OCI-LY7 (cell line): ENCODE measurements around the gene NACAD. TPM values are rescaled to one million over a fixed set of nuclear protein-coding genes. Genes with fewer than 3 reads are reported as not detected.

Source experiments
- BruUV-seq: library from RNA; stranded (reverse); fragments of 400-500 nt; replicated peaks from 2 replicates; lab custom pipeline; 2021; lab: Mats Ljungman, UMichigan
- CTCF ChIA-PET: fragments of 300-600 bp; sonication (Branson Sonifier 250); formaldehyde crosslinking; loops from one replicate; lab custom pipeline; 2022; ENCODE audit warnings: antibody characterized with exemption; ENCODE audit not compliant: unreplicated experiment; lab: Charles Lee
- POLR2A ChIA-PET: fragments of 300-600 bp; sonication (Branson Sonifier 250); formaldehyde crosslinking; loops from one replicate; lab custom pipeline; 2022; ENCODE audit warnings: antibody characterized with exemption; lab: Charles Lee
- DNase-seq: peaks from one replicate; pipeline ENCODE4 v3.0.0-alpha.2; 2015; ENCODE audit warnings: low spot score
- H2AFZ ChIP-seq: fragments of 200-600 bp; sonication (generic), shearing (Covaris generic); 2 replicates; pipeline ENCODE4 v1.6.1; 2014; ENCODE audit warnings: mild to moderate bottlenecking, antibody characterized with exemption, low read length, moderate library complexity
- H3K27ac ChIP-seq: fragments of 200-600 bp; sonication (generic); 2 replicates; pipeline ENCODE4 v1.5.1; 2014; ENCODE audit warnings: mixed run types, low read depth, mild to moderate bottlenecking, moderate library complexity, low read length, inconsistent platforms; ENCODE audit not compliant: poor library complexity, severe bottlenecking
- H3K36me3 ChIP-seq: fragments of 200-600 bp; sonication (generic); 2 replicates; pipeline ENCODE4 v1.6.1; 2014; ENCODE audit warnings: mild to moderate bottlenecking, antibody characterized with exemption, low read length, moderate library complexity, mixed read lengths; ENCODE audit not compliant: insufficient read depth
- H3K4me1 ChIP-seq: fragments of 200-600 bp; sonication (generic); 2 replicates; pipeline ENCODE4 v1.5.1; 2014; ENCODE audit warnings: mild to moderate bottlenecking, low read length; ENCODE audit not compliant: insufficient read depth, poor library complexity, severe bottlenecking
- H3K4me2 ChIP-seq: fragments of 200-600 bp; sonication (generic); 2 replicates; pipeline ENCODE4 v1.6.1; 2014; ENCODE audit warnings: mild to moderate bottlenecking, low read length
- H3K4me3 ChIP-seq: fragments of 200-600 bp; sonication (generic); 2 replicates; pipeline ENCODE4 v1.5.1; 2014; ENCODE audit warnings: mild to moderate bottlenecking, low read depth, low read length; ENCODE audit not compliant: poor library complexity, severe bottlenecking
- H3K79me2 ChIP-seq: fragments of 200-600 bp; sonication (generic); 2 replicates; pipeline ENCODE4 v1.6.1; 2016; ENCODE audit warnings: low read depth, mild to moderate bottlenecking, low read length, moderate library complexity, mixed read lengths; ENCODE audit not compliant: insufficient read depth
- H3K9me2 ChIP-seq: fragments of 200-600 bp; sonication (generic); 2 replicates; pipeline ENCODE4 v1.6.1; 2016; ENCODE audit warnings: mild to moderate bottlenecking, low read length, mixed read lengths; ENCODE audit not compliant: insufficient read depth
- H3K9me3 ChIP-seq: fragments of 200-600 bp; sonication (generic); 2 replicates; pipeline ENCODE4 v1.6.1; 2014; ENCODE audit warnings: mild to moderate bottlenecking, mixed run types, low read length, mixed read lengths
- H4K20me1 ChIP-seq: fragments of 200-600 bp; sonication (generic); 2 replicates; pipeline ENCODE4 v1.6.1; 2014; ENCODE audit warnings: mild to moderate bottlenecking, antibody characterized with exemption, low read length, moderate library complexity, mixed read lengths; ENCODE audit not compliant: insufficient read depth
- EZH2phosphoT487 ChIP-seq: fragments of 200-600 bp; sonication (generic); IDR thresholded peaks from 2 replicates; pipeline ENCODE4 v1.6.1; 2018; ENCODE audit warnings: low read depth, borderline replicate concordance, mild to moderate bottlenecking, mixed run types, antibody characterized with exemption, low read length, moderate library complexity, mixed read lengths
- intact Hi-C: fragments of 100-400 bp; cut with micrococcal nuclease; formaldehyde crosslinking; loops from one replicate; pipeline ENCODE4 v1.10.0; 2022; ENCODE audit not compliant: unreplicated experiment
- total RNA-seq, 2 experiments: library from RNA; depleted of rRNA in 1 of 2; stranded (reverse); fragments of >200 nt in 1 of 2; shearing (Covaris generic) in 1 of 2; gene quantifications; 2 replicates each; pipeline ENCODE4 v1.2.3, GENCODE V29; 2014 to 2022
- TF ChIP-seq, protein P1 (sequence below): fragments of 200-600 bp; sonication (generic); conservative IDR thresholded peaks from 2 replicates; pipeline ENCODE4 v1.5.1; 2014; ENCODE audit warnings: mild to moderate bottlenecking, antibody characterized with exemption, low read length, moderate library complexity, mixed read lengths

Gene NACAD
- total RNA-seq, 2 experiments from 2014 or later: not detected

DNA sequence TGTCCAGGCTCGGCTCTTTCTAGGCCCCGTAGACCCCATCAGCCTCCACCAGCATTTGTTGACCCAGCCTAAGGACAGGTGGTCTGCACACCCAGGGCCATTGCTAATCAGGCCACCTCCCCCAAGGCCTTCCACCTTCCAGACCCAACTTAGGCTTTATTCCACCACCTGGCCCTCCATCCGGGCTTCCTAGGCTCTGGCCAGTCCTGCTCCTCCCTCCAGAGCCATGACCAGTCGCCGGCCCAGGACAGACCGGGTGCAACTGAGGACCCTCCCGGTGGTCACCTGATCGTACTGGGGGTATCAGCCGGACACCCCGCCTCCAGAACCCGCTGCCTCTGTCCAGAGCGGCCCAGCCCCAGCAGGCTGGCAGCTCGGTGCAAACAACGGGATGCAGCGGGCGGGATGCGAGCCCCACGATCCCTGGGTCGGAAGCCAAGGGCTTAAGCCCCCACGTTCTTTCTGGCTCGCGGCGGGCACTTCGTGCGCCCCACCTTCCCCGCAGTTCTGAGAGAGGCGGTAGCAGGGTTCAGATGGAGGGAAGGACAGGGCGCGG is 545 bp downstream of the NACAD start:
- no peaks in the 10 kb centered on the region for H3K36me3 ChIP-seq
- H3K4me2 ChIP-seq: no peak overlapping the region
- POLR2A ChIA-PET: interaction anchor here (0.6 kb wide), 2 partner anchors 126 to 1504 kb away, joined by 3 to 6 read pairs; no protein-coding TSS in a partner anchor
- TF ChIP-seq, protein P1, sequence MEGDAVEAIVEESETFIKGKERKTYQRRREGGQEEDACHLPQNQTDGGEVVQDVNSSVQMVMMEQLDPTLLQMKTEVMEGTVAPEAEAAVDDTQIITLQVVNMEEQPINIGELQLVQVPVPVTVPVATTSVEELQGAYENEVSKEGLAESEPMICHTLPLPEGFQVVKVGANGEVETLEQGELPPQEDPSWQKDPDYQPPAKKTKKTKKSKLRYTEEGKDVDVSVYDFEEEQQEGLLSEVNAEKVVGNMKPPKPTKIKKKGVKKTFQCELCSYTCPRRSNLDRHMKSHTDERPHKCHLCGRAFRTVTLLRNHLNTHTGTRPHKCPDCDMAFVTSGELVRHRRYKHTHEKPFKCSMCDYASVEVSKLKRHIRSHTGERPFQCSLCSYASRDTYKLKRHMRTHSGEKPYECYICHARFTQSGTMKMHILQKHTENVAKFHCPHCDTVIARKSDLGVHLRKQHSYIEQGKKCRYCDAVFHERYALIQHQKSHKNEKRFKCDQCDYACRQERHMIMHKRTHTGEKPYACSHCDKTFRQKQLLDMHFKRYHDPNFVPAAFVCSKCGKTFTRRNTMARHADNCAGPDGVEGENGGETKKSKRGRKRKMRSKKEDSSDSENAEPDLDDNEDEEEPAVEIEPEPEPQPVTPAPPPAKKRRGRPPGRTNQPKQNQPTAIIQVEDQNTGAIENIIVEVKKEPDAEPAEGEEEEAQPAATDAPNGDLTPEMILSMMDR: no peak
- no peak for TF ChIP-seq EZH2phosphoT487
- H2AFZ ChIP-seq: no peak overlapping the region
- no peak overlapping the region for H3K4me3 ChIP-seq
- no peak for DNase-seq
- H3K27ac ChIP-seq: no peak overlapping the region
- no TSS peak for BruUV-seq
- CTCF ChIA-PET: no interaction called here
- no peaks in the 10 kb centered on the region for H3K9me3 ChIP-seq
- H3K9me2 ChIP-seq: no peaks in the 10 kb centered on the region
- no peaks in the 10 kb centered on the region for H3K79me2 ChIP-seq
- H4K20me1 ChIP-seq: no peaks in the 10 kb centered on the region
- intact Hi-C loops: no loop called here
- H3K4me1 ChIP-seq: no peaks in the 10 kb centered on the region

DNA sequence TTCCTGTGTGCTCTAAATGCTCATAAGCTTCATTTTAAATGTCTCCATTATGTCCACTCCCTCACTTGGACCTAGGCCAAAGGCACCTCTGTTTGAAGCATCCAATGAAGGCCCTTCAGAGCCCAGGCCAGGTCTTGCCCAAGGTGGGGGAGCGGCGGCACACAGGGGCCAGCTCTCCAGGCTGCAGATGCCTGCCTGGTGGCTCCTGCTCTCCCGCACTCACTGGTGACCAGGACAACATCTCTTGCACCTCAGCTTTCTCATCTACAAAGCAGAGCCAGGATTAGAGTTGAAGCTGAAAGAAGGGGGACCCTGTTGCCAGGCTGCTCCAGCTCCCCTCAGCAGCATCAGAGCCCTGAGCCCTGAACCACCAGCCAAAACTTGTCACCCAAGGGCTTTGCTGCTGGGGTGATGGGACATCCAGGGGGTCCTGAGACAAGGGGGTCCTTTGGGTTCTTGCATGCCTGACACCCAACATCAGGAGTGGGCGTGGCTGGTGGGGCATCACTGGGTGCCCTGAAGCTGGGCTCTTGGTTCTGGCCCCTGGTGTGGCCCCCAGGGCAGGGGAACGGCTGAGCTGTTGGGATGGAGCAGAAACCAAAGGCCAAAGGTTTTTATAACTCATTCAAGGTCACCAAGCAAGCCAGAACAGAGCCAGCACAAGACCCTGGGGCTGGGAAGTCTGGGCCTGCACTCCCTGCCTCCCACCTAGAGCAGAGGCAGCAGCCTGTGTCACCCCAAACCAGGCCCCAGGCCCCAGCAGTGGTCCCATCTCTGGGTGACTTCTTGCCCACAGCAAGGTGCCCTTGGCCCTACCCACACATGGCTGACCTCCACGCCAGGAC is 1.2 kb downstream of the NACAD start:
- no peaks in the 10 kb centered on the region for H3K9me3 ChIP-seq
- ChIA-PET CTCF (no interaction called here), POLR2A (no interaction called here)
- no peaks in the 10 kb centered on the region for H3K9me2 ChIP-seq
- no peak overlapping the region for H3K27ac ChIP-seq
- TF ChIP-seq, protein P1: no peak
- no peak for TF ChIP-seq EZH2phosphoT487
- no peaks in the 10 kb centered on the region for H3K36me3 ChIP-seq
- H3K4me1 ChIP-seq: no peaks in the 10 kb centered on the region
- no peak overlapping the region for H3K4me3 ChIP-seq
- H3K79me2 ChIP-seq: no peaks in the 10 kb centered on the region
- intact Hi-C loops: no loop called here
- H4K20me1 ChIP-seq: no peaks in the 10 kb centered on the region
- H3K4me2 ChIP-seq: no peak overlapping the region
- no TSS peak for BruUV-seq
- no peak overlapping the region for H2AFZ ChIP-seq
- DNase-seq: no peak
